T-helper 17 cell (primary cell): ENCODE data around the gene PPP1R3G. TPM values are rescaled to one million over a fixed set of nuclear protein-coding genes. Genes with fewer than 3 reads are reported as not detected.
"Not testable (repeated sequence)": the region's sequence is repeated elsewhere in the genome, so short reads cannot be mapped to it uniquely, and the experiment has no call there.

Experiments used
- ATAC-seq: fragments of 150-1000 bp; cut with Tn5 transposase; 2 replicates; pipeline ENCODE4 v1.10.0; 2021; ENCODE audit warnings: mild to moderate bottlenecking, moderate library complexity
- DNase-seq, 3 donors: peaks; one replicate each; pipeline versions ENCODE4 v3.0.0 to v3.0.0-alpha.2; 2020 to 2021
- H3K9me3 ChIP-seq: one replicate; pipeline ENCODE4 v1.7.0; 2013; ENCODE audit warnings: low read length, mild to moderate bottlenecking; ENCODE audit not compliant: control insufficient read depth, poor library complexity, severe bottlenecking
- H3K27ac Mint-ChIP-seq: one replicate; pipeline ENCODE4 v1.8.0; 2022; ENCODE audit warnings: mild to moderate bottlenecking, moderate library complexity, mixed read lengths
- H3K27me3 Mint-ChIP-seq: one replicate; pipeline ENCODE4 v1.8.0; 2022; ENCODE audit warnings: mixed read lengths
- H3K36me3 Mint-ChIP-seq: one replicate; pipeline ENCODE4 v1.8.0; 2022; ENCODE audit warnings: low read depth, mixed read lengths
- H3K4me1 Mint-ChIP-seq: one replicate; pipeline ENCODE4 v1.8.0; 2022; ENCODE audit warnings: mild to moderate bottlenecking, mixed read lengths
- H3K4me3 Mint-ChIP-seq: one replicate; pipeline ENCODE4 v1.8.0; 2022; ENCODE audit warnings: mild to moderate bottlenecking, moderate library complexity, mixed read lengths
- total RNA-seq, 4 donors: library from RNA in 2 of 4; stranded (reverse) in 2 of 4; gene quantifications; one replicate each; pipeline ENCODE4 v1.2.3 and lab custom pipeline; 2022 to 2026

The PPP1R3G gene
- total RNA-seq, 2 donors from 2014 or later, result not detected

DNA sequence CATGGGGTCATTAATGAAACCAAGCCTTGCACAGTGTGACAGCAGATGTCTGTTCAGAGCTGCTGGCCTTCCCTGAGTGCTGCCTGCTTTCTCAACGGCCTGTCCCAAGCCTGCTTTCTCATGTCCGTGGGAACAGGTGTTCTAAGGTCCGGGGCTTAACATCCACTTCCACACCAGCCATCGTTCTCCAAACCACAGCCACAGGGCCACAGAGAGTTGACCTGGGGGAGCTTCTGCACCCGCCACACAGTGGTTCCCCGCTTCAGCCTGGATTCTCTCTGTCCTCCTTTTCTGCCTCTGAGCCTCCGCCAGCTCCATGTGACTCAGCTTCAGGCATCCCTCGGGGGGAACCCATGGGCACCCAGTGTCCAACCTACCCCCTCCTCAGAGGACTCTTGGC is 26.9 kb upstream of the PPP1R3G start:
- Mint-ChIP-seq H3K36me3 (no peaks in the 10 kb centered on the region), H3K27me3 (peaks cover 8% of the 10 kb centered on the region), H3K4me1 (no peaks in the 10 kb centered on the region), H3K27ac (no peak overlapping the region), H3K4me3 (no peak overlapping the region)
- H3K9me3 ChIP-seq, result no peaks in the 10 kb centered on the region
- ATAC-seq (no peak), DNase-seq (no peak)

DNA sequence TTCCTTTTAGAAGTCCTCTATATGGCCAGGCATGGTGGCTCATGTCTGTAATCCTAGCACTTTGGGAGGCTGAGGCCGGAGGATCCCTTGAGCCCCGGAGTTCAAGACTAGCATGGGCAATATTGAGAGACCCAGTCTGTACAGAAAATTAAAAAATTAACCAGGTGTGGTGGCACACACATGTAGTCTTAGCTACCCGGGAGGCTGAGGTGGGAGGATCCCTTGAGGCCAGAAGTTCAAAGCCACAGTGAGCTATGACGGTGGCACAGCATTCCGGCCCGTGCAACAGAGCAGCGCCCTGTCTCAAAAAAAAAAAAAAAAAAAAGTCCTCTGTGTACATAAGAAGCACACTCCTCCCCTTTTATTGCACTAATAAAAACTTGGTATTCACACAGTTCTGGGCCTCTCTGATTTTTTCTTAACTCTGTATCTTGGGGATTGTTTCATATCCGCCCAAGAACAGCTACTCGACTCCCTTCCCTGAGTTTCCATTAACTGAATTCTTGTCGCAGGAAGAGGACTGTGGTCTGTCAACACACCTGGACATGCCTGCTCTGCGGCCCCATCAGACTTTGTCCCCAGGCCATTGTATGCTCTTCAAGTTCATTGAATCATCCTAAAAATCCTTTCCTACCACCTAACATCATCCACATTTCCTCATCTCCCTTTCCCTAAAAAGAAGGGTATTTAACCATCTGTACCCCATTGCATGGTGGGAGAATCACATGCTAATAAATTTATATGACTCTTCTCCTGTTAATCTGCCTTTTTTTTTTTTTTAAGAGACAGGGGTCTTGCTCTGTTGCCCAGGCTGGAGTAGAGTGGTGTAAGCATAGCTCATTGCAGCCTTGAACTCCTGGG is 25.9 kb upstream of the PPP1R3G start:
- Mint-ChIP-seq H3K4me3 (no peak overlapping the region), H3K27ac (no peak overlapping the region), H3K4me1 (no peaks in the 10 kb centered on the region), H3K36me3 (no peaks in the 10 kb centered on the region), H3K27me3 (peaks cover 8% of the 10 kb centered on the region)
- ATAC-seq (no peak), DNase-seq (no peak)
- H3K9me3 ChIP-seq, result no peaks in the 10 kb centered on the region

DNA sequence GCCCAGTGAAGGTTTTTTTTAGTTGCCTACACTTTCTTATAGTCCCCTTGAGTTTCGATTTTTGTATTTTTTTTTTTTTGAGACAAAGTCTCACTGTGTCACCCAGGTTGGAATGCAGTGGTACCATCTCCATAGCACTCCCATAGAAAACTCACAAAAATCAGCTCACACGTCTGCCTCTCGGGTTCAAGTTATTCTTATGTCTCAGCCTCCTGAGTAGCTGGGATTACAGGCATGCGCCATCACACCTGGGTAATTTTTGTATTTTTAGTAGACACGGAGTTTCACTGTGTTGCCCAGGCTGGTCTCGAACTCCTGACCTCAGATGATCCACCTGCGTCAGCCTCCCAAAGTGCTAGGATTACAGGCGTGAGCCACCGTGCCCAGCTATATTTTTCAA is 24.7 kb upstream of the PPP1R3G start:
- H3K27me3 Mint-ChIP-seq, H3K36me3 Mint-ChIP-seq, DNase-seq, H3K4me3 Mint-ChIP-seq, H3K4me1 Mint-ChIP-seq, H3K9me3 ChIP-seq, ATAC-seq, H3K27ac Mint-ChIP-seq: not testable (repeated sequence)

DNA sequence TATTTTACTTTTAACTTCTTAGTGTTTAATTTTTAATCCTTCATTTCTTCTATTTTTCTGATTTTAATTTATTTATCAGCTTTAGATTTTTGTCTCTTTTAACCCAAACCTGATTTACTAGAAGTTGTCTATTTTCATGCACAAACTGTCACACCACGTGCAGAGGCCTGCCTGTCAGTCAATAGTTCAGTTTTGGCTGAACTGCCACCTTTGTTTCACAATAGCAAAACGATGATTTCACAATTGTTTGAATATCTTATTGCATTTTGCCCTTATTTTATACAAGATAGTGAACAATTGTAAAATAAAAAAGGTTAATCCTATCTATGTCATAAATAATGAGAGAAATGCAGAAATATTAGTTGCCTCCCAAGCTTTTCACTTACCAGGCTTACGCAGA is 24.0 kb upstream of the PPP1R3G start:
- no peaks in the 10 kb centered on the region for H3K36me3 Mint-ChIP-seq
- H3K4me1 Mint-ChIP-seq, result no peaks in the 10 kb centered on the region
- ATAC-seq, result no peak
- no peak overlapping the region for H3K27ac Mint-ChIP-seq
- DNase-seq, result no peak
- no peak overlapping the region for H3K4me3 Mint-ChIP-seq
- no peaks in the 10 kb centered on the region for H3K9me3 ChIP-seq
- H3K27me3 Mint-ChIP-seq, result peaks cover 8% of the 10 kb centered on the region

DNA sequence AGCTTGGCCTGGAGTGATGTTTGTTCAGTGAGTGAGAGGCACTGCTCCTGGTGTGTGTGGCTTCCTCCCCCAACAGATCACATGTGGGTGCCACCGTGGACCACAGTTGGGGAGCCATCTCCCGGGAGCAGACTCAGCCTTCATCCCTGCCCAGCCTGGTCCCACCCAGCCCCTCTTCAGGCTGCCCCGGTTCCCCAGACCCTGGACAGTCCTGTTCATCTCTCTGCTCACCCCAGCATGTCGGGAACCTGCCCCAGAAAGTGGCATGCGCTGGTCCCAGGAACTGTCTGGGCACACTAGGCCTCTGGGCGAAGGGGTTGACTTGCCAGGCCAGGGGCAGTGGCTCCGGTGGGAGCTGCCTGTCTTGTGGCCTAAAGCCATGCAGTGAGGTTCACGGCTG is 21.5 kb upstream of the PPP1R3G start:
- no peaks in the 10 kb centered on the region for H3K4me1 Mint-ChIP-seq
- no peaks in the 10 kb centered on the region for H3K9me3 ChIP-seq
- no peak overlapping the region for H3K4me3 Mint-ChIP-seq
- no peaks in the 10 kb centered on the region for H3K36me3 Mint-ChIP-seq
- no peak overlapping the region for H3K27ac Mint-ChIP-seq
- DNase-seq (no peak), ATAC-seq (no peak)
- peaks cover 8% of the 10 kb centered on the region for H3K27me3 Mint-ChIP-seq

DNA sequence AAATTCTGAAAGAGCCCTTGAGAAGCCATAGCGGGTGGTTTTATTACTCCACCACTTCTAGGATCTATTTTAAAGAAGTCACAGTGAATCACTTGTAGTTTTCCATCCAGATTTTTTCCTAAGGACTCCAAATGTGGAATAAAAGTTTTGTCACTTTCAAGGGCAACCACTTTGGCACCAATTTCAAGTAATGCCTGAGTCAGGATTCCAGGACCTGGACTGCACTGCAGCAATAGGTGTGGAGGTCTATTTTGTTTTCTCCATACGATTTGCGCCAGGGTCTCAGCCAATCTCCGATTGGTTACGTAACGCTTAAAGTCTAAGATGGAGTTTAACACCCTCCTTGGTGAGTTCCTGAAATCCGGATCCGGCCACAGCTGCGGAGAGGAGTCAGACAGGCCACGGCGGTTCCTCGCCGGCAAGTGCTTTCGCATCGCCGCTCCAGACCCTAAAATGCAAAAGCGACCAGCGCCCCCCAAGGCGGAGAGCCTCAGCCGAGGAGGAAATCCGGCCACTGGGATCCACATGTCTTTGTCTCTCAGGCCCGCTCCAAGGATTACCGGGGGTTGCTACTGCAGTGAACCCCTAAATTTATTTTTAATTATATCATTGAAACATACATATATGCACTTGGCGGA is 18.6 kb upstream of the PPP1R3G start:
- no peak for DNase-seq
- Mint-ChIP-seq H3K36me3 (no peaks in the 10 kb centered on the region), H3K27me3 (peaks cover 4% of the 10 kb centered on the region), H3K4me1 (no peaks in the 10 kb centered on the region), H3K27ac (no peak overlapping the region), H3K4me3 (no peak overlapping the region)
- ATAC-seq, result no peak
- H3K9me3 ChIP-seq, result no peaks in the 10 kb centered on the region

DNA sequence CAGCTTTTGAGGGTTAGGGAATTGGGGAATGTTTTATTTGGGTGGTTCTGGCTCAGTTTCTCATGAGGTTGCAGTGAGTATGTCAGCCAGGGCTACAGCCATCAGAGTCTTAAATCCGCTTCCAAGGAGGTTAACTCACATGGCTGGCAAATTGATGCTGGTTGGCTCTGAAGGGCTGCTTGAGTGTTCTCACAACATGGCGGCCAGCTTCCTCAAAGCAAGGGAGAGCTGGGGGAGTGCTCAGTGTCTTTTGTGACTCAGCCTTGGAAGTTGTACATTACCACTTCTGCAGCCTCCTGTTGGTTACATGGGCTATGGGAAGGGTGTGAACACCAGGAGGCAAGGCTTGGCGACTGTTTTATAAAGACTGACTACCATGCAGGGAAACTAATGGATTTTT is 17.8 kb upstream of the PPP1R3G start:
- H3K4me3 Mint-ChIP-seq, result no peak overlapping the region
- H3K27me3 Mint-ChIP-seq, result peaks cover 4% of the 10 kb centered on the region
- H3K36me3 Mint-ChIP-seq, result no peaks in the 10 kb centered on the region
- DNase-seq, result no peak
- ATAC-seq, result no peak
- H3K9me3 ChIP-seq, result no peaks in the 10 kb centered on the region
- no peak overlapping the region for H3K27ac Mint-ChIP-seq
- no peaks in the 10 kb centered on the region for H3K4me1 Mint-ChIP-seq

DNA sequence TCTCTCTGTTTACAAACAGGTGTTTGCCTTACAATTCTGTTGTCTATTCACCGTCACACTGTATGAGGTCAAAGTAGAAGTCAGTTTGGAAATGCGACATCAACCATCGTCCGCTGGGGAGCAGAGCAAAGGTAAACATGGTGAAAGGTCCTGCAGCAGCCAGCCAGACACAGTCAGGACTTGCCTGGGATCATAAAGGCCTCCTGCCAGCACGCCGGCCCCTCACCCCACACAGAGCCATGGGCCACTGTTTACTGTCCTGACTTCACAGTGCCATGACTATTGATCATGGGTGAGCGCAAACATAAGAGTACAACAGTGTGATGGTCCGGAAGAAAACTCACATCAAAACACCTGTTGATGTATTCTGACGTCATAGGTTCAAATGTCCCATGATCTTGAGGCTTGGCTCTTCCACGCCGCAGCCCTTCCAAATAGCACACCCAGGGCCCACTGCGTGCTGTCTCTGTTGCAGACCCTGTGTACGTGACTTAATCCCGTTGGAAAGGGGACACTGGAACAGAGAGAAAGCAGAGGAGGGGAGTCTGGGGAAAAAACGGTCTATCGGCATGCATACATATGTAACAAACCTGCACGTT is 16.9 kb upstream of the PPP1R3G start:
- Mint-ChIP-seq H3K36me3 (no peaks in the 10 kb centered on the region), H3K27me3 (no peaks in the 10 kb centered on the region), H3K4me1 (no peaks in the 10 kb centered on the region), H3K27ac (no peak overlapping the region), H3K4me3 (no peak overlapping the region)
- DNase-seq, result no peak
- ATAC-seq, result no peak
- H3K9me3 ChIP-seq, result no peaks in the 10 kb centered on the region

DNA sequence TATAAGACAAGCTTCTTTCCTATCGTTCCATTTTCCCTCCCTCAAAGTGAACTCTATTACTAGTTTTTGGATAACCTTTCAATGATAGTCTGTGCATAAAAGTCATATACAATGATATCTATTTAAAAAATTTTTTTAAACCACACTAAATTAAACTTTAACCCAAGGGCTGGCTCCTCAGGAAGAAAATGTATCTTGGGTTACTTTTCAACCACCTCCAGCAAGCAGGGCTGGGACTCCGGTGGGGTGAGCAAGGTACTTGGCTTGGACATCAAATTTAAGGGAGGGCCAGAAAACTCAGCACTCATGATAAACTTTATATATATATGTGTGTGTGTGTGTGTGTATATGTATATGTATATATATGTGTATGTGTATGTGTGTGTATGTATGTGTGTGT is 13.9 kb upstream of the PPP1R3G start:
- no peaks in the 10 kb centered on the region for H3K36me3 Mint-ChIP-seq
- ATAC-seq (no peak), DNase-seq (no peak)
- peaks cover 15% of the 10 kb centered on the region for H3K27me3 Mint-ChIP-seq
- no peak overlapping the region for H3K4me3 Mint-ChIP-seq
- H3K4me1 Mint-ChIP-seq, result no peaks in the 10 kb centered on the region
- H3K27ac Mint-ChIP-seq, result no peak overlapping the region
- H3K9me3 ChIP-seq, result no peaks in the 10 kb centered on the region

DNA sequence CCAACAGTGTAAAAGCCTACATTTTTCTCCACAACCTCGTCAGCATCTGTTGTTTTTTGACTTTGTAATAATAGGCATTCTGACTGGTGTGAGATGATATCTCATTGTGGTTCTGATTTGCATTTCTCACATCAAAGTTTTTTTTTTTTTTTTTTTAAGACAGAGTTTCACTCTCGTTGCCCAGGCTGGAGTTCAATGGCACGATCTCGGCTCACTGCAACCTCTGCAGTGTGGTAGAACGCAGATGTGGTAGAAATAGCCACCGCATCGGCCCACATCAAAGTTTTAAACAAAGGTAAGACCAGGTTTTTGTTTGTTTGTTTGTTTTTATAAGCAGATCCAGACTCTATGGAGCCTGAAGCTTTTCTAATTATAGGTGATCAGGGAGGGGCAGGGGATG is 12.7 kb upstream of the PPP1R3G start:
- no peak for ATAC-seq
- no peaks in the 10 kb centered on the region for H3K9me3 ChIP-seq
- H3K36me3 Mint-ChIP-seq, result no peaks in the 10 kb centered on the region
- no peaks in the 10 kb centered on the region for H3K4me1 Mint-ChIP-seq
- no peak overlapping the region for H3K27ac Mint-ChIP-seq
- H3K4me3 Mint-ChIP-seq, result no peak overlapping the region
- DNase-seq, result no peak
- H3K27me3 Mint-ChIP-seq, result peaks cover 26% of the 10 kb centered on the region

DNA sequence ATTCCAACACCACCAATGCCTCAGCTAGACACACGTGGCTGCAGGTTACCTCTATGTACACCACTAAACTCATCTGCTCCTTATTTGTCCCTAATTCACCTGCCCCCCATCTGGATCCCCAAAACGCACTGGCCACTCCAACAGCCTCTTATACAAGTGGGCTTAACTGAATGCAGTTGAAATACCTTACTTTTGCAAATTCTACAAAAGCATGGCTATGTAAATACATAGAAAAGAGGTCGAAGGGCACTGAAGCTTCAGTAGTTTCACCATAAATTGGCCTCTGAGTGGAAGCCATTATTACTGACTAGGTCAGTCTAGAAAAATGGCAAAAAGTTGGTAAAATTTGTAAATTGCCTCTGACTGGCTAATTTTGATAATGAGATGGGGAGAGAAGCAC is 11.1 kb upstream of the PPP1R3G start:
- Mint-ChIP-seq H3K4me3 (no peak overlapping the region), H3K27ac (no peak overlapping the region), H3K36me3 (no peaks in the 10 kb centered on the region), H3K27me3 (peaks cover 26% of the 10 kb centered on the region), H3K4me1 (no peaks in the 10 kb centered on the region)
- no peak for ATAC-seq
- H3K9me3 ChIP-seq, result no peaks in the 10 kb centered on the region
- DNase-seq, result no peak

DNA sequence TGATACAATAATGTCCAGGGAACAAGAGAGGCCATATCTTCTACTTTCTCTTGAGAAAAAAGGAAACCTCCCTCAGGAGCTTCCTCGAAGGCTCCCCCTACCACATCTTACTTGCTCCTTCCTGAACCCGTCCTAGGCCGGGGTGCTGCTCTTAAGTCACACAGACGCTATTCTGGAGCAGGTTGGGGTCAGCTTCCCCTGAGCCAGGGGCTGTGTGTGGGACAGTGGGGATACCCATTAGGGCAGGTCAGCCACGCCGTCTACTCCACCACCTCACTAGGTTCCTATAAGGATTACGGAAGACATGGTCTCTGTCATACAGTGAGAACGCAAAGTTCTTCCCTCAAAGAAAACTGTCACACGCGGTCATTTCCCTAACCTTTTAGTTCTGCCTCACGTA is 8.2 kb upstream of the PPP1R3G start:
- H3K36me3 Mint-ChIP-seq, result no peaks in the 10 kb centered on the region
- H3K4me1 Mint-ChIP-seq, result no peaks in the 10 kb centered on the region
- H3K4me3 Mint-ChIP-seq, result no peak overlapping the region
- peaks cover 32% of the 10 kb centered on the region for H3K27me3 Mint-ChIP-seq
- ATAC-seq, result no peak
- DNase-seq, result no peak
- H3K9me3 ChIP-seq, result no peaks in the 10 kb centered on the region
- no peak overlapping the region for H3K27ac Mint-ChIP-seq

DNA sequence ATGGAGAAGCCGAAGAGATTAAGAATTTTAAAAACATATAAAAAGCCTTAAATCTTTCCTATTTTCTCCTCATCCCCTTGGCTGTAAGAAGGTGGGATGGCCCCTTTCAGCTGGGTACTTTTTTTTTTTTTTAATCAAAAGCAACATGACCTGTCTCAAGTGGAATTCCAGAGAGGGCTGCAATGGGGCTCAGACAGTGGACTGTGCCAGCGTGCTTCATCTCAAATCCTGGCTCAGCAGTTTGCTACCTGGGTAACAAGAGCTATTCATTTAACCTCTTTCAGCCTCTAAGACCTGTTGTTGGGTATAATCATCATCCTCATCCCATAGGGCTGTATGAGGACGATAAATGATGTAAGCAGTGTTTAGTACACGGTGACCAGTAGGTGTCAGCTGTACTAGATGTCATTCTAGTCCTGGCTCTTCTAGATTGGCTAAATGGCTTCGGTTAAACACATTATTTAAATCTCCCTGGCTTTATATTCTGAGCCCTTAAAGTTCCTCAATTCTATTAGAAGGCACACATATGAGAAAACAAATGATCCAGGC is 6.9 kb upstream of the PPP1R3G start:
- H3K9me3 ChIP-seq, result no peaks in the 10 kb centered on the region
- Mint-ChIP-seq H3K27ac (no peak overlapping the region), H3K36me3 (no peaks in the 10 kb centered on the region), H3K27me3 (peaks cover 45% of the 10 kb centered on the region), H3K4me3 (no peak overlapping the region), H3K4me1 (no peaks in the 10 kb centered on the region)
- no peak for DNase-seq
- no peak for ATAC-seq
